ENCODE measurements around the gene TSPO. TPM values are rescaled to one million over a fixed set of nuclear protein-coding genes. Genes with fewer than 3 reads are reported as not detected.

The TSPO gene
- total and polyA plus RNA-seq, 2 of the 13 experiments (the other 11 are each of a cell fraction or from before 2014, with no cell fraction given) = 0.46 to 1.4 TPM

DNA sequence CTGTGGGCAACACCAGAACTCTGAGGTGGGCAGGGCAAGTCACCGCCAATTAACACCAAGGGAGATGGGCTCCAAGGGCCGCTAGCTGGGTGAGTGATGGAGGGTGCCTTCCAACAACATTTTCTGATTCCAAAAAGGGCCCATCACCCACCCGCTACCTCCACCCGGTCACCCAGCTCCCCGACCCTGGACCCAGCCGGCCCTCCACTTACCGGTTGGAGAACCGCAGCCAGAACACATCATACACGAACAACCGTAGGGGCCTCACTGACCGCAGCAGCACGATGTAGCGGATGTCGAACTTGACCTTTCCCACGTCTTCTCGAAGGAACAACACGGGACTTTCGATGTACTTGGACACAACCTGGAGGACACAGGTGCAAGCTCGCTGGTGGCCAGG, 20.8 kb downstream of the TSPO start:
- Histone ChIP-seq H3K27ac (ENCODE audit: extremely low read length, insufficient read depth, low read length) (no peak overlapping the region), H3K36me3 (replicated peaks in 1 of 2; ENCODE audit: control insufficient read depth in 1 of 2, insufficient read depth in 2 of 2, low read length in 2 of 2) (peaks cover 17 to 44% of the 10 kb centered on the region in 2 experiments), H3K4me3 (replicated peaks in 1 of 3; ENCODE audit: insufficient read depth in 1 of 3, low read depth in 2 of 3, low read length in 3 of 3) (no peak overlapping the region), H3K27me3 (ENCODE audit: control insufficient read depth in 1 of 2, insufficient read depth in 2 of 2, low read length in 2 of 2) (no peaks in the 10 kb centered on the region), H3K4me2 (ENCODE audit: low read depth, low read length) (no peak overlapping the region), H3K9ac (ENCODE audit: insufficient read depth, low read depth, low read length) (no peak overlapping the region), H2AFZ (ENCODE audit: low read length) (no peak overlapping the region), H3K79me2 (ENCODE audit: insufficient read depth, low read length) (no peaks in the 10 kb centered on the region), H3K4me1 (ENCODE audit: insufficient read depth, low read length) (no peaks in the 10 kb centered on the region), H4K20me1 (ENCODE audit: insufficient read depth, low read length) (no peaks in the 10 kb centered on the region), H3K9me3 (ENCODE audit: low read length) (no peaks in the 10 kb centered on the region)
- BruUV-seq (replicated peaks) = no TSS peak
- ATAC-seq (no peak), DNase-seq (ENCODE audit: low spot score) (no peak), FAIRE-seq (no peak)
- TF ChIP-seq MXI1 (IDR thresholded peaks at IDR 0.05; ENCODE audit: borderline replicate concordance, low read depth, low read length) (no peak), SP5 (CRISPR knock-in tag; IDR thresholded peaks at IDR 0.05; ENCODE audit: borderline replicate concordance, low read depth) (no peak), SIN3B (IDR thresholded peaks at IDR 0.05; ENCODE audit: low read length) (no peak), THAP11 (CRISPR knock-in tag; IDR thresholded peaks at IDR 0.05) (no peak), ZNF780A (CRISPR knock-in tag; IDR thresholded peaks at IDR 0.05) (no peak), PHF5A (CRISPR knock-in tag; IDR thresholded peaks at IDR 0.05; ENCODE audit: low read depth, unreplicated experiment) (no peak)
- POLR2A ChIA-PET = no interaction called here
- CTCF ChIA-PET (ENCODE audit: low intra/inter-chr PET ratio, low total read pairs) = no interaction called here
- in situ Hi-C loops (cut with HindIII; ENCODE audit: extremely low pct_ligation_motif_present, low pct_unique_long_range_greater_than_20kb) (no loop called here), intact Hi-C loops (cut with micrococcal nuclease; ENCODE audit: unreplicated experiment) (no loop called here)
- over 99% methylated on average over 16 of the region's 19 CpGs for WGBS (ENCODE audit: low lambda C conversion rate)

GRCh38 chr22:43173566-43173965, 22.2 kb downstream of the TSPO start:
- DNase-seq (ENCODE audit: low spot score) (no peak), FAIRE-seq (no peak), ATAC-seq (no peak)
- Histone ChIP-seq H3K4me1 (ENCODE audit: insufficient read depth, low read length) (no peaks in the 10 kb centered on the region), H2AFZ (ENCODE audit: low read length) (no peak overlapping the region), H3K27me3 (ENCODE audit: control insufficient read depth in 1 of 2, insufficient read depth in 2 of 2, low read length in 2 of 2) (no peaks in the 10 kb centered on the region), H3K36me3 (replicated peaks in 1 of 2; ENCODE audit: control insufficient read depth in 1 of 2, insufficient read depth in 2 of 2, low read length in 2 of 2) (peaks cover 19 to 41% of the 10 kb centered on the region in 2 experiments; a peak in 4 of 5 replicates), H4K20me1 (ENCODE audit: insufficient read depth, low read length) (no peaks in the 10 kb centered on the region), H3K9ac (ENCODE audit: insufficient read depth, low read depth, low read length) (no peak overlapping the region), H3K9me3 (ENCODE audit: low read length) (no peaks in the 10 kb centered on the region), H3K79me2 (ENCODE audit: insufficient read depth, low read length) (no peaks in the 10 kb centered on the region), H3K4me3 (replicated peaks in 1 of 3; ENCODE audit: insufficient read depth in 1 of 3, low read depth in 2 of 3, low read length in 3 of 3) (no peak overlapping the region), H3K27ac (ENCODE audit: extremely low read length, insufficient read depth, low read length) (no peak overlapping the region), H3K4me2 (ENCODE audit: low read depth, low read length) (no peak overlapping the region)
- in situ Hi-C loops (cut with HindIII; ENCODE audit: extremely low pct_ligation_motif_present, low pct_unique_long_range_greater_than_20kb) (no loop called here), intact Hi-C loops (cut with micrococcal nuclease; ENCODE audit: unreplicated experiment) (no loop called here)
- 100% methylated on average over 3 of the region's 9 CpGs for WGBS (ENCODE audit: low lambda C conversion rate)
- CTCF ChIA-PET (ENCODE audit: low intra/inter-chr PET ratio, low total read pairs) = no interaction called here
- TF ChIP-seq, protein P1, sequence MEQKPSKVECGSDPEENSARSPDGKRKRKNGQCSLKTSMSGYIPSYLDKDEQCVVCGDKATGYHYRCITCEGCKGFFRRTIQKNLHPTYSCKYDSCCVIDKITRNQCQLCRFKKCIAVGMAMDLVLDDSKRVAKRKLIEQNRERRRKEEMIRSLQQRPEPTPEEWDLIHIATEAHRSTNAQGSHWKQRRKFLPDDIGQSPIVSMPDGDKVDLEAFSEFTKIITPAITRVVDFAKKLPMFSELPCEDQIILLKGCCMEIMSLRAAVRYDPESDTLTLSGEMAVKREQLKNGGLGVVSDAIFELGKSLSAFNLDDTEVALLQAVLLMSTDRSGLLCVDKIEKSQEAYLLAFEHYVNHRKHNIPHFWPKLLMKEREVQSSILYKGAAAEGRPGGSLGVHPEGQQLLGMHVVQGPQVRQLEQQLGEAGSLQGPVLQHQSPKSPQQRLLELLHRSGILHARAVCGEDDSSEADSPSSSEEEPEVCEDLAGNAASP (CRISPR knock-in tag; IDR thresholded peaks at IDR 0.05; ENCODE audit: borderline replicate concordance) = no peak
- no peak for TF ChIP-seq SUZ12 (IDR thresholded peaks at IDR 0.05; ENCODE audit: low read depth, low read length)
- no TSS peak for BruUV-seq (replicated peaks)
- POLR2A ChIA-PET = no interaction called here

All from HepG2 (cell line).